SKM-1 (cell line): ENCODE data around the gene BTLA.
"Not testable (repeated sequence)": the region's sequence is repeated elsewhere in the genome, so short reads cannot be mapped to it uniquely, and the experiment has no call there.

Experiments
- DNase-seq: peaks from one replicate; lab custom pipeline; 2025; ENCODE audit not compliant: unreplicated experiment; lab: John Stamatoyannopoulos, UW

The BTLA gene

DNA sequence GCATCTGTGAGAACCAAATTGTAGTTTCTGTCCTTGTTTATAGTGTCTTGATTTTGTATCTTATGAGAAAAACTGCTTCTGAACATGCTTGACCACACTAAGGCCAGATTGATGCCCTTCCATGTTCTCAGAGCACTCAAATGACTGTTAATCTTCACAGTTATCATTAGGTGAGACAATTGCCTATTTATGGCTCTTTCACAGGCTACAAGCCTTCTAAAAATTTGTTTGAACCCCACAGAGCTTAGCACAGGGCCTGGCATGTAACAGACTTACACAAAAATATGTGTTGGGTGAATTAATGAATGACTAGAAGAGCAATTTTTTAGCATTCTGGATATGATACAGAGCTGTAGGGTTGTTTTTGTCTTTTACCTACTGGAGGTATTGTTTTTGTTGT, 43.1 kb downstream of the BTLA start:
- DNase-seq = no peak

DNA sequence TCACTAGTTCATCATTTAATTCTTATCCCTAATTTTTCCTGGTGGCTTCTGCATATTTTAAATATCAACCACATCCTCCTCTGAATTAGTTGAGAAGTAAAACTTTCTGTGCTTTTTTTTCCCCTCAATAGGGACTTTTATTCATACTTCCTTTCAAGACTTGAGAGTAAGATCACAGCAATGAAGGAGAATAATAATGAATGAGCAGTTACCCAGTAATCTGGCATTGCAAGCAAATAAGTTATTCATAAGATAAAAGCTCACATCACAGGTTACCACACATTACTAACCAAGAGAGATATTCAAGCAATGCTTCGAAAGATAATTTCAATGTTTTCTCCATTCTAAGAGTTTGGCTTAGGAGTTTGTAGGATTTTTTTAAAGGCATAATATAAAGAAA, 50.3 kb downstream of the BTLA start:
- no peak for DNase-seq

DNA sequence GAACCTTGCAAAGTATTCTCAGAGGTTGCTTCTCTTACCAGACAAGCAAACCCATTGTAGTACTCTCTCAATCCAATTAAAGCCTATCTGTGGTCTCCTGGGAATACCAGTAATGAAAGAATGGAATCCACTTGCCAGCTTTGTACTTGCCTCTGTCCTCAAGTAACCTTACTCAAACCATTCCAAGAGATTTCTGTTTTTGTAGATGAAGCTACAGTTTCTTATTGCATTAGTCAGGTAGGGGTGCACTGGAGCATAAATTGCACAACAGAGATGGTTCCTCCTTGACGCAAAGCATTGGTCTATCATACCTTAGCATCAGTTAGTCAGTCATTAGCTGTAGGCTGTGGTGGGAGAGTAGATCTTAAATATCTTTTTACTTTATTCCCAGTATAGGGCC, 52.9 kb downstream of the BTLA start:
- DNase-seq = peak; percentile 14

DNA sequence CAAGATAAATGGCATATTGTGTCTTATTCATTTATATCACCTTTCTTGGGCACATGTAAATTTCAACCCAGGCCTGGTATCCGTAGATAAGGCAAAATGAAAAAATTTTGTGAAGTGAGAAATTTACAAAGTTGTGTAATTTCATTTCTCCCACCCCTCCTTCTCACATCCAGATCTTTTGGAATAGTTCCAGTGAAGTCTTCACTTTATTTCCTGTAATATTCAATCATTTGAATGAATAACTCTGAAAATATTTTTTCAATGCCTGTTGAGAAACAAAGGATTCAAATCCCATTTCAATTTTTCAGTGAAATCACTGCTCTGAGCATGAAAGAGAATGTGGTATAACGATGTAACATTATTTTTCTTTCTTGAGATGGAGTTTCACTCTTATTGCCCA, 53.4 kb downstream of the BTLA start:
- no peak for DNase-seq

DNA sequence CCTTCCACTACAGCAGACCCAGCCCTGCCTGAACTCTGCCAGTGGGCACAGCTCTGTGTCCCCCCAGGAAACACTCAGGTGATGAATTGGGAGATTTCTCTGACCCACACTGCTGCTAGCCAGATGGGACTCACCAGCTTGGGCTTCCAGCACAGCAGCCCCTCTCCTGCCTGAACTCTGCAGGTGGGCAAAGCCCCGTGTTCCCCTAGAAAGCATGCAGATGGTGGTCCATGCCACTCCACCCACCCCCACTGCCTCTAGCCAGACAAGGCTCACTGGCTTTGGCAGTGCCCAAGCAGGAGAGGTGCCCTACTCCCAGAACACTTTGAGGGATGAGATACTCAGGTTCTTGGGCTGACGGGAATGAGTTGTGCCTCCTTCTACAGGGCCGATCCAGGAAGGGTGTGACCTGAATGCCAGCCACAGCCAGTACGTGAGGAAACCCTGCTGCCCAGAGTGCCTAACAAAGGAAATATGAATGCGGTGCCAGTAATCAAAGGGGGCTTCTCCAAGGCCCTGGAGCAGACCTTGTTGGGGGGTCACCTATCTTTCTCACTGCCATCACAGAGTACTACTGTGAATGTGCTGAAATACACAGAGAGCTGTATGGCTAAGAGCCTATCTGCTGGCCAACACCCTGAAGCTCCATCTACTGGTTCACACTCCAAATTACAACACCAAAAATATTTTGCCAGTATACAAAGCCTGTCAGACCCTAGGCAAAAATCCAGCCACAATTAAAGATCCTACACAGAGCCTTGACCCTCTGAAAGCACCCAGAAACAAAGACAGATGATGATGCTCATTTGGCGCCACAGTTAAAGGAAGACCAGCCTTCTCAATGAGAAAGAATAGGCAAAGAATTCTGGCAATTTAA, 61.9 kb downstream of the BTLA start:
- peak; percentile 60 for DNase-seq

DNA sequence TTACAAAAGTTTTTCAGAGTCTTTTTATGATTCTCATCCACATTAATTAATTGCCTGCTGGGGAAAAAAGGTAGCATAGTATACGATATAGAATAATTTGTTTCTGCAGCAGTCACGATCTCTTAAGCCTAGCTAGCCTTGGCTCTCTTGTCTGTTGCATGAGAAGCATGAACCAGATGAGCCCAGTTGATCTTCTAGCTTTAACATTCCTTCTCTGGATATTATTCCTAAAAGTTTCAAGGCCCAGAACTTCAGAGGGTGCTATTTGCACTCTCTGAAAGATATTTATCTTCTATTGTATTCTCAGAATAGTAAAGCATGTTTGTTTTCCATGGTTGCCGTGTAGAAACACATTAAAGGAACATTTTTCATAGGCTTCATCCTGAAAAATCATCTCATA, 69.3 kb downstream of the BTLA start:
- no peak for DNase-seq

DNA sequence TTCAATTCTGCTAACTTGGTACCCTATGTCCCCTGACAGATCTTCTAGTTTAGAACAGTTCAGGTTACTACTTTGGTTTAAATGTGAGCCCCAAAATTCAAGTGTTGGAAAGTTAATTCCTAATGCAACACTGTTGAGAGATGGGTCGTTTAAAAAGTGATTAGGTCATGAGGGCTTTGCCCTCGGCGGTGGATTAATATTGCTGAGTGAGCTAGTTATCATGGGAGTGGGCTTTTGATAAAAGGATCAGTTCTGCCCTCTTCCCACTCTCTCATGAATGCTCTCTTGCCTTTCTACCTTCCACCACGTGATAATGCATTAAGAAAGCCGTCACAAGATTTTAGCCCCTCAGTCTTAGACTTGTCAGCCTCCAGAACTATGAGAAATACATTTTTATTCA, 72.1 kb downstream of the BTLA start:
- DNase-seq = no peak

DNA sequence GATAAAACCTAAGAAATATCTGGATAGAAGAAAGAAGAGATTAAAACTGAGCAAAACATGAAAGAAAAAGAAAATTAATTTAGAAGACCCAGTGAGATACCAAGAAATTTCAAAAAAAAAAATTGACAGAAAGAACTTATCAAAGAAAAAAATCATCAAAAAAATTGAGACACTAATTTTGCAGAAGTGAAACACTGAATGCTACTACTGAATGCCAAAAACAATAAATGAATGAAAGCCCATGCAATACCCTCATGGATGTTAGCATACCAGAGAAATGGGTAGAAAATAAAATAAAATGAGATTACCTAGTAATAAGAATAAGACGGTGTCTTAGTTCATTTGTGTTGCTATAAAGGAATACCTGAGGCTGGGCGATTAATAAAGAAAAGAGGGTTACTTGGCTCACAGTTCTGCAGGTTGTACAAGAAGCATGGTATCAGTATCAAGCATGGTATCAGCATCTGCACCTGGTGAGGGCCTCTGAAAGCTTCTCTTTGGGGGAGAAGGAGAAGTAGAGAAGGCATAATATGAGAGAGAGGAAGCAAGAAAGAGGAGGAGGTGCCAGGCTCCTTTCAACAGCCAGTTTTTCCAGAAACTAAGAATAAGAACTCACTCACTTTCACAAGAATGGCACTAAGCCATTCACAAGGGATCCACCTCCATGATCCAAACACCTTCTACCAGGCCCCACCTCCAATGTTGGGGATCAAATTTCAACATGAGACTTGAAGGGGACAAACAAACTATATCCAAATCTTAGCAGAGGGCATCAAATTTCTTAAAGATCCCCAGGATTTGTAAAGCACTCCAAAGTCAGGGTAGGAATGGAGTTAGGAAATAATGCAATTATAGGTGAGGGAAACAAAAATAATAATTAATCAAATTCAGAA, 73.2 kb downstream of the BTLA start:
- no peak for DNase-seq

DNA sequence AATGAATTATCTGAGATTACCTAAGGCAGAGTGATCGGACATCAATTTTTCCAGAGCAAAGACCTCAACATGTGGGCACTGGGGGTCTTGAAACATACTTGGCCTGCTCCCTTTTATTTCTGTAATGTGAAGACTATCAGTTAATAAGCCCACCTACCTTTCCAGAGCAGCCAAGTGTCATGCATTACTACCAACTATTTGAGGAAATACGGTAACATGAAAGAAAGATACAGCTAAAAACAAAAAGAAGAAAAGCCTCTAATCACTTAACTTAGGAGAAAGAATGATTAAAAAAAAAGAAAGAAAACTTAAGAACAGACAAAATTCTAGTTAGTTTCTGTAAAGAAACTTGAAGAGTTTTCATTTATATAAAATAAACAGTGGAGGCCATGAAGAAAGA, 73.9 kb downstream of the BTLA start:
- DNase-seq = no peak

DNA sequence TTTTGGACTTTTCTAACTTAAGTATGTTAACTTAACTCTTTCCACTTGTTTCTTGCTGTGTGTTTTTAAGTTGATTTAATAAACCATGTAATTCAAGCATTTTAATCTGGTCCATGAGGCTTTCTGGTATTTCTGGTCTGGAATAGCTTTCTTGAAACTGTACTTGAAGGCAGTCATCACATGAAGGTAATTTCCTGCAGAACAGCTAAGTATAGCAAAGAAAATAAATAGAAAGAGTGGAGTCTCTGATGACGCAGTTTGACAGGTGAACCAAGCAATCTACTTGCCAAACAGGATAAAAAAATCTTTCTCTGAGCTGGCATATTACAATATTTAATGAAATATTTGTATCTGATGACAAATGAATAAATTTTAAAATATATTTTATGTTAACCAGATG, 74.9 kb downstream of the BTLA start:
- no peak for DNase-seq

DNA sequence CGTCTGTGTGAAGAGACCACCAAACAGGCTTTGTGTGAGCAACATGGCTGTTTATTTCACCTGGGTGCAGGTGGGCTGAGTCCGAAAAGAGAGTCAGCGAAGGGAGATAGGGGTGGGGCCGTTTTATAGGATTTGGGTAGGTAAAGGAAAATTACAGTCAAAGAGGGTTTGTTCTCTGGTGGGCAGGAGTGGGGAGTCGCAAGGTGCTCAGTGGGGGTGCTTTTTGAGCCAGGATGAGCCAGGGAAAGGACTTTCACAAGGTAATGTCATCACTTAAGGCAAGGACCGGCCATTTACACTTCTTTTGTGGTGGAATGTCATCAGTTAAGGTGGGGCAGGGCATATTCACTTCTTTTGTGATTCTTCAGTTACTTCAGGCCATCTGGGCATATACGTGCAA, 76.4 kb downstream of the BTLA start:
- not testable (repeated sequence) for DNase-seq

DNA sequence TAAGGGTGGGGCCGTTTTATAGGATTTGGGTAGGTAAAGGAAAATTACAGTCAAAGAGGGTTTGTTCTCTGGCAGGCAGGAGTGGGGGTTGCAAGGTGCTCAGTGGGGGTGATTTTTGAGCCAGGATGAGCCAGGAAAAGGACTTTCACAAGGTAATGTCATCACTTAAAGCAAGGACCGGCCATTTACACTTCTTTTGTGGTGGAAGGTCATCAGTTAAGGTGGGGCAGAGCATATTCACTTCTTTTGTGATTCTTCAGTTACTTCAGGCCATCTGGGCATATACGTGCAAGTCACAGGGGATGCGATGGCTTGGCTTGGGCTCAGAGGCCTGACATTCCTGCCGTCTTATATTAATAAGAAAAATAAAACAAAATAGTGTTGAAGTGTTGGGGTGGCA, 80.7 kb downstream of the BTLA start:
- DNase-seq = not testable (repeated sequence)

DNA sequence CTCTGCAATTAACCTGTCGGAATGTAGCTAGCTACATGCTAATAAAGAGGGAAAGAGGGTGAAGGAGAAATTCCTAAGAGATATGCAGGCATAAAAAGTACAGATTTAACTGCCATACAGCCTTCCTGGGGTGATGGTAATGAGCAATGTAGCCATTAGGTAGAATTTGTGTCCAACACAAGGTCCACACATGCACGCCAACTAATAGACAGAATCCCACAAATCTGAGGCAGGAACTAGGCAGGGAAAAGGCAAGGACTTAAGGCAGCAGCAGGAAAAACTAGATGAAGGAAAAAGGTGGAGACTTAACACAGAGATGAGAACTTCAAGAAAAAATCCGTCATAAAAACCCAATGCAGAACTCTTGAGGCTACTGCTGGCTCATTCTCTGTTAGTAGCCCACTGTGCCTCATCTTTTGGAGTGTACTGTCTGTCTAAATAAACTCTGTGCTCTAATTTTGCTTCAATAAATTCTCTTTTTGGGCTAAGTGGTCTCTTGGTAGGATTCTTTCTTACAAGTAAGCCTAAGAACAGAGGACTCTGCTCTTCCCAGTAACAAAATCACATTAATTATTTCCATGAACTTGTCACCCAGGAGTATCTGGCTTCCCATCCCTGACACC, 81.5 kb downstream of the BTLA start:
- no peak for DNase-seq

DNA sequence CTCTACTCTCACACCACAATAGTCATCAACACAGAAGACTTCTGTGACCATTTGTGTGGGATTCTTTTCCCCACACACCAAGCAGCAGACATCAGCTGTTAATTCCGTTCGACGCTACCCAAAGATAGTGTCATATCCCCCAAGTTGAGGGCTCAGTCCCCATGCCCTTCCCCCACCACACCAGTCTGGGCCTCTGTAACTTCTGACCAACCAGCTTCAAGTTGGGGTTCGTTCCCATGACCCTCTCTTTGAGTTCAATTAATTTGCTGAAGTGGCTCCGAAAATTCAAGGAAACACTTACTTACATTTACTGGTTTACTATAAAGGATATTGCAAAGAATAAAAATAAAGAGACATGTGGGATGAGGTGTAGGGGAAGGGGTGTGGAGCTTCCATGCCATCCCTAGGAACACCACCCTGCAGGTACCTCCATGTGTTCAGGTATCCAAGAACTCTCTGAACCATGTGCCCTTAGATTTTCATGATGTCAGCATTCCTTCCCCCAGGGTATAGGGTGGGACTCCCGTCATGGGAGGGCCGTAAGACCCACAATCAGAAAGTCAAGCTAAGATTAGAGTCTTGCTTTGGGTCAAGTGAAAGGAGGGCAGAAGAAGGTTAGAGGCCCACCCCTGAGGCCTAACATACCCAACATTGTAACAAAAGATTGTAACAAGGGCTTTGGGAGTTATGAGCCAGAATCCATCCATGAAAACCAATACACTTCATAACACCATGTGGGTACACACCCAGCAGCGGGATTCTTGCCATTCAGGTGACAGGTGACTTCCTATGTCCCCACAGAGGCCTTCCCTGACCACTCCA, 82.7 kb downstream of the BTLA start:
- no peak for DNase-seq

DNA sequence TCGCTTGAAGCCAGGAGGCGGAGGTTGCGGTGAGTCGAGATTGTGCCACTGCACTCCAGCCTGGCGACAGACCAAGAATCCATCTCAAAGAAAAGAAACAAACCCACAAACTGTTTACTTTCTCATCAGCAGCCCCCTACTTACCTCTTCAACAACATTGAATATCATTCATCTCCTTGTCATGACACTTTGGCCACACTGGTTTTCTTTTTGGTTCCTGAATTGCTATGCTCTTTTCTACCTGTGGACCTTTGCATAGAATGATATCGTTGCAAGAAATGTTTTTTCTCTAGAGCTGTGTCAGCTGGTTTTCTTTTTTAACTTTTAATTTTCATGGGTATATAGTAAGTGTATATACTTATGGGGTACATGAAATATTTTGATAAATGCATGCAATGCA, 83.9 kb downstream of the BTLA start:
- no peak for DNase-seq
